ENCODE measurements around the gene C10orf71. TPM values are rescaled to one million over a fixed set of nuclear protein-coding genes. Genes with fewer than 3 reads are reported as not detected.

The C10orf71 gene
- total RNA-seq, 1 experiment from 2014 or later = not detected

GRCh38 chr10:49295297-49295696 lies 3.7 kb upstream of the C10orf71 start:
- no TSS peak for BruUV-seq (replicated peaks)
- Mint-ChIP-seq H3K4me1 (ENCODE audit: low read depth, unreplicated experiment) (peaks cover 14% of the 10 kb centered on the region), H3K27me3 (ENCODE audit: insufficient read depth, unreplicated experiment) (peaks cover 27% of the 10 kb centered on the region), H3K4me3 (ENCODE audit: unreplicated experiment) (no peak overlapping the region), H3K9me3 (ENCODE audit: unreplicated experiment) (no peaks in the 10 kb centered on the region), H3K36me3 (ENCODE audit: insufficient read depth, unreplicated experiment) (no peaks in the 10 kb centered on the region), H3K27ac (ENCODE audit: unreplicated experiment) (no peak overlapping the region)
- H3K27me3 ChIP-seq (replicated peaks; ENCODE audit: control insufficient read depth, insufficient read depth, low read length) = peaks cover 5% of the 10 kb centered on the region; the same call in 1 of the 2 replicates
- ChIA-PET CTCF (interaction anchor here (0.6 kb wide), 1 partner anchor 120 kb away, joined by 3 read pairs; no protein-coding TSS in a partner anchor), POLR2A (no interaction called here)
- DNase-seq = no peak
- no peaks in the 10 kb centered on the region for H3K4me1 ChIP-seq
- no peaks in the 10 kb centered on the region for H3K36me3 ChIP-seq (ENCODE audit: control insufficient read depth, insufficient read depth, low read length)
- no peaks in the 10 kb centered on the region for H3K9me3 ChIP-seq
- no peak overlapping the region for H3K4me3 ChIP-seq (ENCODE audit: low read depth, low read length)
- no peak for TF ChIP-seq CTCF (IDR thresholded peaks at IDR 0.05; ENCODE audit: insufficient read depth in 1 of 2, low read depth in 1 of 2, low read length in 1 of 2, severe bottlenecking in 1 of 2, unreplicated experiment in 1 of 2)
- intact Hi-C loops (cut with micrococcal nuclease; ENCODE audit: unreplicated experiment) = no loop called here

GRCh38 chr10:49296382-49296781 lies 2.6 kb upstream of the C10orf71 start:
- peaks cover 14% of the 10 kb centered on the region for H3K4me1 Mint-ChIP-seq (ENCODE audit: low read depth, unreplicated experiment)
- H3K27me3 ChIP-seq (replicated peaks; ENCODE audit: control insufficient read depth, insufficient read depth, low read length) = peaks cover 4% of the 10 kb centered on the region; the same call in 1 of the 2 replicates
- H3K36me3 Mint-ChIP-seq (ENCODE audit: insufficient read depth, unreplicated experiment) = no peaks in the 10 kb centered on the region
- H3K27ac Mint-ChIP-seq (ENCODE audit: unreplicated experiment) = no peak overlapping the region
- H3K4me3 Mint-ChIP-seq (ENCODE audit: unreplicated experiment) = no peak overlapping the region
- ChIA-PET POLR2A (no interaction called here), CTCF (interaction anchor here (0.6 kb wide), 1 partner anchor 31 kb away, joined by 5 read pairs; no protein-coding TSS in a partner anchor)
- H3K9me3 Mint-ChIP-seq (ENCODE audit: unreplicated experiment) = no peaks in the 10 kb centered on the region
- TF ChIP-seq CTCF (IDR thresholded peaks at IDR 0.05; ENCODE audit: insufficient read depth in 1 of 2, low read depth in 1 of 2, low read length in 1 of 2, severe bottlenecking in 1 of 2, unreplicated experiment in 1 of 2) = no peak
- H3K9me3 ChIP-seq = no peaks in the 10 kb centered on the region
- no peaks in the 10 kb centered on the region for H3K4me1 ChIP-seq
- intact Hi-C loops (cut with micrococcal nuclease; ENCODE audit: unreplicated experiment) = no loop called here
- H3K4me3 ChIP-seq (ENCODE audit: low read depth, low read length) = no peak overlapping the region
- H3K27me3 Mint-ChIP-seq (ENCODE audit: insufficient read depth, unreplicated experiment) = peaks cover 23% of the 10 kb centered on the region
- no TSS peak for BruUV-seq (replicated peaks)
- no peaks in the 10 kb centered on the region for H3K36me3 ChIP-seq (ENCODE audit: control insufficient read depth, insufficient read depth, low read length)
- no peak for DNase-seq

- Histone ChIP-seq H3K4me1 (no peaks in the 10 kb centered on the region), H3K27me3 (replicated peaks; ENCODE audit: control insufficient read depth, insufficient read depth, low read length) (peaks cover 4% of the 10 kb centered on the region; the same call in 1 of the 2 replicates), H3K4me3 (ENCODE audit: low read depth, low read length) (no peak overlapping the region), H3K9me3 (no peaks in the 10 kb centered on the region), H3K36me3 (ENCODE audit: control insufficient read depth, insufficient read depth, low read length) (no peaks in the 10 kb centered on the region)
- no peak overlapping the region for H3K4me3 Mint-ChIP-seq (ENCODE audit: unreplicated experiment)
- no peak for DNase-seq
- intact Hi-C loops (cut with micrococcal nuclease; ENCODE audit: unreplicated experiment) = no loop called here
- ChIA-PET POLR2A (no interaction called here), CTCF (interaction anchor here (0.6 kb wide), 1 partner anchor 108 kb away, joined by 3 read pairs; no protein-coding TSS in a partner anchor)
- peaks cover 21% of the 10 kb centered on the region for H3K27me3 Mint-ChIP-seq (ENCODE audit: insufficient read depth, unreplicated experiment)
- no peak for TF ChIP-seq CTCF (IDR thresholded peaks at IDR 0.05; ENCODE audit: insufficient read depth in 1 of 2, low read depth in 1 of 2, low read length in 1 of 2, severe bottlenecking in 1 of 2, unreplicated experiment in 1 of 2)
- H3K27ac Mint-ChIP-seq (ENCODE audit: unreplicated experiment) = no peak overlapping the region
- no peaks in the 10 kb centered on the region for H3K9me3 Mint-ChIP-seq (ENCODE audit: unreplicated experiment)
- no TSS peak for BruUV-seq (replicated peaks)
- no peaks in the 10 kb centered on the region for H3K36me3 Mint-ChIP-seq (ENCODE audit: insufficient read depth, unreplicated experiment)
- peaks cover 14% of the 10 kb centered on the region for H3K4me1 Mint-ChIP-seq (ENCODE audit: low read depth, unreplicated experiment)
These were observed 2.1 kb upstream of the C10orf71 start for GRCh38 chr10:49296836-49297235.

Measured in Caco-2 (cell line).